T47D (cell line): Measurements from ENCODE around the gene CAVIN3.

Experiments
- DNase-seq, 2 experiments: peaks; one replicate each; pipeline versions ENCODE4 v3.0.0 to v3.0.0-alpha.2; 2011 to 2012; ENCODE audit warnings: low read depth in 1 of 2, low spot score in 1 of 2
- JUND ChIP-seq: IDR thresholded peaks from 2 replicates; pipeline ENCODE4 v1.6.1; 2012; ENCODE audit warnings: low read depth
- in situ Hi-C: cut with HindIII; loops from 2 replicates; pipeline ENCODE4 v1.10.0; 2016; ENCODE audit warnings: low sequenced_read_pairs, low pct_unique_long_range_greater_than_20kb

CAVIN3 gene

DNA sequence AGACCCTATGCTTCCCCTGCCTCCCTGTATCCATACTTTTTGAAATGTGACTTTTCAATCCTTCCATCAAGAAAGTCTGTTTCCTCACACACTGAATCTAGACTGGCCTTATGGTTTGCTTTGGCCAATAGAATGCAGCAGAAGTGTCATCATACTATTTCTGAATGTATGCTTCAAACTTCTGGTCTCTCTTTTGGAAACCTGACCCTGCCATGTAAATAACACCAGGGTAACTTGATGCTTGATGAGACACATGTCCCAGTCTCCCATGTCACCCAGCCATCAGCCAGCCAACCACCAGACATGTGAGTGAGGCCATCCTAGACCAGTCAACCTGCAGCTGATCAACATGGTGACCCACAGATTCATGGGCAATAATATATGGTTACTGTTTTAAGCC is 29.7 kb upstream of the CAVIN3 start:
- no peak for DNase-seq
- no peak for TF ChIP-seq JUND
- in situ Hi-C loops: no loop called here

DNA sequence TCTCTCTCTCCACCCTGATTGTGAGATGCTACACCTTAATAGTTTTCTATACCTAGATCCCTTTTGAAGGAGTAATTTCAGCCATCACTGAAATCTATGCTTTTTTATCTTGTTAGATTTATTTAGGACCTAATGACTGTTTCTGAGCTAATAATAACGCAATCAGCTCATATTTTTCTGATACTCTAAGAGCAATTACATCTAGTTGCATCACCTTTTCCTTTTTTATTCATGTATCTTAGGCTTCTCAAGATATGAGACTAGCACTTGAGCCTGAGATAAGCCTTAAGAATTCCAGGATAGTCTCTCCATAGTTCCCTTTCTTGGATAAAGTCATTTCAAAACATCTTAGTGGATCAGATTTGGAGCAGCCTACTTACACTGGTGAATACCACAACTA is 25.1 kb upstream of the CAVIN3 start:
- no peak for TF ChIP-seq JUND
- DNase-seq: no peak
- in situ Hi-C loops: no loop called here

DNA sequence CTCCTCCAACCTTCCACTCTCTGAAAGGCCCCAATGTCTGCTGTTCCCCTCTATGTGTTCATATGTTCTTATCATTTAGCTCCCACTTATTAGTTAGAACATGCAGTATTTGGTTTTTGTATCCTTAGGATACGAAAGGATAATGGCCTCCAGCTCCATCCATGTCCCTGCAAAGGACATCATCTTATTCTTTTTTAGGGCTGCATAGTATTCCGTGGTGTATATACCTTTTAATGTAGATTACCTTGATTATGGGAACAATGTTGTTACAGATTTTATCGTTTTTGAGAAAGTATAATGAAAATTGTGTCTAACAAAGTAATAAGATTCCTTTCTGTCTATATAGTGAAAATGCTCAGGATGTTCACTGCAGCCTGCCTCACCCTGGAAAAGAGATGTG is 16.0 kb upstream of the CAVIN3 start:
- in situ Hi-C loops: no loop called here
- DNase-seq: no peak
- no peak for TF ChIP-seq JUND

DNA sequence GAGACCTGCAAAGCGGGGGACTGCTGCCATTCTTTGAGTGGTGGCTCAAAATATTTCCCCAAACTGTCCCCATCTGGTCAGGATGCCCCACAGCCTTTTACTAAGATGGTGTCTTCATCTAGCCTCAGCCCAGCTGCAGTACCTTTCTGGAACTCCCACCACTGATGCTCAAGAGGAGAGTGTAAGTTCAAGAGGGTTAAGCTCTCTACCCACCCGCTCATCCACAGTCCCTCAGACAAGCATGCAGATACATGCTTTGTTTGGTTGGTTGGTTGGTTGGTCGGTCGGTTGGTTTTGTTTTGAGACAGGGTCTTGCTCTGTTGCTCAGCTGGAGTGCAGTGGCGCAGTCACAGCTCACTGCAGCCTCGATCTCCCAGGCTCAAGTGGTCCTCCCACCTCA is 14.5 kb upstream of the CAVIN3 start:
- no peak for DNase-seq
- TF ChIP-seq JUND: no peak
- in situ Hi-C loops: no loop called here

DNA sequence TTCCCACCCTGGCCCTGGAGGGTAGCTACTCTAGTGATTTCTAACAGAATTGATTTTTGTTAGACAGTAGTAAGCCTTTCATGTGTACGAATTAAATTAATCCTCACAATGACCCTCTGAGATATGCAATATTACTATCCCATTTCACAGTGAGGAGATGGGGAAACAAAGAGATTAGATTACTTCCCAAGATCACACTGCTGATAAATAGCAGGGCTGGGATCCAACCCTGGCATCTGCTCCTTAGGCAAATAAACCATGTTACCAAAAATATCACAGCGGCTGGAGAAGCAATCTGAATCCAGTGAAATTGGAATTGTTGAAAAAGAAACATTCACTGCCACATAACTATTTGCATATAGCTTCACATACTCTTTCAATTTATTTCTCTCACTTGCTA is 12.8 kb upstream of the CAVIN3 start:
- TF ChIP-seq JUND: no peak
- in situ Hi-C loops: no loop called here
- no peak for DNase-seq

DNA sequence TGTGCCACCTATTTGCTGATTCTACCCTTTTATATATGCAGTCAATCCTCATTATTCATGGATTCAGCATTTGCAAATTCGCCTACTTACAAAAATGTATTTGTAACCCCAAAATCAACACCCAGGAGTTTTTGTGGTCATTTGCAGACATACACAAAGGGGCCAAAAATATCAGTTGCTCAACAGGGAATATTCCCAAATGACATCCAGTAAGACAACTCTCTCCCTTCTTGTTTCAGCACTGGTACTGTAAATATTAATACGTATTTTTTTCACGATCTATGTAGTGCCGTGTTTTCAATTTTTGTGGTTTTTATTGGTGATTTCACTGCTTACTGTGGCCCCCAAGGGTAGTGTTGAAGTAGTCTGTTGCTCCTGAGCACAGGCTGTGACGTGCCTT is 11.8 kb upstream of the CAVIN3 start:
- in situ Hi-C loops: no loop called here
- DNase-seq: no peak
- no peak for TF ChIP-seq JUND

DNA sequence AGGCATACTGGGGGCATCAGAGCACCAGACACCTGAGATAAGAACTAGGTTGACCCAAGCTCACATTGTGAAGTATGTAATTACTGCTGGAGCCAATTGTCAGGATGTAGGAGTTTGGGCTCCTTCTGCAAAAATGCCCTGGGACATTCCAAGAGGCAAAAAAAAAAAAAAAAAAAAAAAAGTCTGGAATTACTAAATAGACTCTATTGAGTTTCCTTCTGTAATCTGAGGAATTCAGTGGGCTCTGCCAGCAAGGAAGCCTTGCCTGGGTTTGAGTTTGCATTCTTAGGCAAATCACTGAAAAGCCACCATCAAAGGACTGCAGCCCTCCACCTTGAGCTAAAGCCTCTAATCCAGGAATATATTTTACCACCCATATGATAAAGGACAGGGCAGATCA is 8.0 kb upstream of the CAVIN3 start:
- in situ Hi-C loops: no loop called here
- no peak for DNase-seq
- no peak for TF ChIP-seq JUND

DNA sequence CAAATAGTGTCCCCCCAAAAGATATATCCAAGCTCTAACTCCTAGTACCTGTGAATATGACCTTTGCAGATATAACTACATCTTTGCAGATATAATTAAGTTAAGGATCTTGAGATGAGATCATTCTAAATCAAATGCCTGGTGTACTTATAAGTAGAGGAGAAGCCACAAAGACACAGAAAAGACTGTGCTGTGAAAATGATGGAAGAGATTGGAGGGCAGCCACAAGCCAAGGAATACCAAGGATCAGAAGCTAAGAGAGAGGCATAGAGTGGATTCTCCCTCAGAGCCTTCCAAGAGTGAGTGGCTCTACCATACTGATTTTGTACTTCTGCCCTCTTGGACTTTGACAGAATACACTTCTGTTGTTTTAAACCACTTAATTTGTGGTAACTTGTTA is 7.5 kb upstream of the CAVIN3 start:
- no peak for DNase-seq
- TF ChIP-seq JUND: no peak
- in situ Hi-C loops: no loop called here

DNA sequence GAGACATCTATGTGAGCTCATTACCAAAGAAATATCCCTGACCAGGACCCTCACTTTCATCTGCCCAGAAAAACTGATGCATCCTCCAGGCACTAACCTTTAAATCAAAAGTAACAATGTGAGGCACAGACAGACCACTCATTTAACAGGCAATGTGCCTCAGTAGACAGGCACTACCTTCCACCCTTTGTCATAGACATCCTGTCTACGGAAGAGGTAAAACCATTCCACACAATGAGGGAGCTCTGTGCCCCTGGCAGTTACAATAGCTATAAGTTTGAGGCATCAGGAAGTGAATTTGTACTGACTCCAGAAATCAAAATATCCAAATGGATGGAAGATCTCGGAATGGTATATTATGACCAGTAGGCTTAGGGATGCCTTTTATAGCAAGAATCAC is 6.7 kb upstream of the CAVIN3 start:
- DNase-seq: no peak
- no peak for TF ChIP-seq JUND
- in situ Hi-C loops: no loop called here

DNA sequence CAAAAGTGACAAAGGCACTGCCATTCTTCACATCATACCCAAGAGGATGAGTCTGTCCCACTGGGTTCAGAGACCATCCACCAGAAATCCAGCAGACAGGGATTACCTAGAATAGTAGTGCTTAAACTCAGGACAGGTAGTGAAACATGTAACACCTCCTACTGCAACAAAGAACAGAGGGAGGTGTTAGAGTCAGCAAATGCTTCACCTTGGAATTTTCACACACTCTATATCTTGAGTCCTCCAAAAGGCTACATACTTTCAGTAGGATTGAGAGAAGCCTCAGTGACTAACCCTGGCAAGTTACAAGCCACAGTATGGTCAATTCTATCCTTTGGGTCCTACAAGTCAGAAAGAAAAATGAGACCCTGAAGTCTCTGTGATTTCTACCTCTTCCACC is 6.0 kb upstream of the CAVIN3 start:
- in situ Hi-C loops: no loop called here
- no peak for TF ChIP-seq JUND
- no peak for DNase-seq

DNA sequence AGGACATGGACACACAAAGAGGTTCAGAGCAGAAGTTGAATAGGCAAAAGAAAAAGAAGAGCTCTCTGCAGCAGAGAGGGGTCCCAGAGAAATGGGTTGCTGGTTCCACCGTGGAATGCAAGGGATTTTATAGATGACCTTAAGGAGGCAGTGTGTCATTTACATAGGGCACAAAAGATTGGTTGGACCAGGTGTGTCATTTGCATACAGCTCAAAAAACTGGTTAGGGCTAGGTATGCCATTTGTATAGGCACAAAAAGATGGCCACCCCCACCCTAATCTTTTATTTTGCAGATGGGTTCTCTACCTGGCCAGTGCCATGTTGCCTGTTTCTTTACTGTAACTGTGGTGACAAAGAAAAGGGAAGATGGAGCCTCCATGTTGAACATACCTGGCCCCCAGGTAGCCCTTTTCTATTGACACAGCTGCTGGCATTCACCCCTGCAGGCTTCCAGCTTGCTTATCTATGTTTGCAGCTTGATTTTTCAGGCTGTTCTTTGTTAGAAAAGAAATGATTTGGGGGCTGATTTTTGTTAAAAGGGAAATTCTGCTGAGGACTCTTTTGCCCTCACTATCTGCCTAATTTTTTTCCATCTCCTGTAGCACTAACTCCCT is 3.1 kb upstream of the CAVIN3 start:
- peak in 1 of 2 experiments; percentile 21 for DNase-seq
- in situ Hi-C loops: no loop called here
- no peak for TF ChIP-seq JUND

DNA sequence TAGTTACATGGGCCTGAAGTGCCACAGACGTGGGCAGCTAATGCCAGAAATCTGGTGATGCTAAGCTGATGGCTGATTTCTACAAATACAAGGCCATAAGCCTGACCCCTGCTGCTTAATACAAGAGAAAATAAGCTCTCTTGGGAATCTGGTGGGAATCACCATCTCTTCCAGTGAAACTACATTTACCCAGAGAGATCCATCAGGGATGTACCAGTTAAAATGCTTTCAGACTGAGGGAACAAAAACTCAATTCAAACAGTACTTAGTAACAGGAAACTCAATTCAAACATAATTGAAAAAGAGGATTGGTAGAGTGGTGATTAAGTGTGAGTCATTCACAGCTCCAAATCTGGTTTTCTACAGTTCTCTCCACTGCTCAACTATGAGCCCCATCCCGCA is 1.7 kb upstream of the CAVIN3 start:
- no peak for TF ChIP-seq JUND
- in situ Hi-C loops: no loop called here
- no peak for DNase-seq

DNA sequence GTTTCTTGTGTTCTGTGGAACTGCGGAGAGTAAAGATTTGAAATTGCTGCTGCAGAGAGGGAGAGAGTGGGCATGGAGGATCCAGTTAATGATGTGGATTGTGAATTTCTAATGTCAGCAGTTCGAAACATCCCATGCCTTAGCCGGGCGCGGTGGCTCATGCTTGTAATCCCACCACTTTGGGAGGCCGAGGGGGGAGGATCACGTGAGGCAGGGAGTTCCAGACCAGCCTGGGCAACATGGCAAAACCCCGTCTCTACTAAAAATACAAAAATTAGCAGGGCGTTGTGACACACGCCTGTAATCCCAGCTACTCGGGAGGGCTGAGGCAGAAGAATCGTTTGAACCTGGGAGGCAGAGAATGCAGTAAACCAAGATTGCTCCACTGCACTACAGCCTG is 1.1 kb upstream of the CAVIN3 start:
- TF ChIP-seq JUND: no peak
- no peak for DNase-seq
- in situ Hi-C loops: no loop called here

DNA sequence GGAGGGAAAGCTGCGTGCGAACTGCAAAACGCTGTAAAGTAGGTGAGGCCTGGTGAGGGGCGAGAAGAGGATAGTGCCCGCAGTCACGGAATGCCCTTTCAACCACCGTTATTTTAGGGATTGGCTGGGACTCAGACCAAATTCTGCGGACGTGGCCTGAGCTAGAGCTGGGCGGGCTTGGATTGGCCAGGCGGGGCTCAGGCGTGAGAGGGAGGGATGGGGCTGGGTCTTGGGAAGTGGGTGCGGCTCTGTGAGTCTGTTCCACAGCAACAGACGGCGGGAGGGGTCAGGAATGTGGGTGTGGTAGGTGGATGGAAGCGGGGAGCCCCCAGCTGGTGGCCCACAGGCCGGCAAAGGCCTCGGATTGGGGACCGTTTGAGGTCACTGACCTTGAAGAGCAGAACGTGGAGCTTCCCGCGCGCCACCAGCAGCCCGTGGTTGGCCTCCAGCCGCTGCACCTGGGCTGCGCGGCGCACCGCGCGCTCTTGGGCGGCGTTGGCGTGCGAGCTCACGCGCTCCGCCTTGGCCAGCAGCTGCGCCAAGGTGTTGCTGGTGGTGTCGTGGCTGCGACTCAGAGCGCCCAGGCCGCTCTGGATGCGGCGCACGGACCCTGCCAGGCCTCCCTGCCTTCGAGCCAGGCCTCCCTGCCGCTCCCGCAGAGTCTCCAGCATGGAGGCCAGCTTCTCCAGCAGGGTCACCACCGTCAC is 444 bp downstream of the CAVIN3 start:
- in situ Hi-C loops: no loop called here

More for the DNA sequence above, 444 bp downstream of the CAVIN3 start:
- DNase-seq: no peak
- TF ChIP-seq JUND: no peak
